ENCODE data around the gene ABCF2. TPM values are rescaled to one million over a fixed set of nuclear protein-coding genes. Genes with fewer than 3 reads are reported as not detected.

Gene ABCF2
- total and polyA plus RNA-seq, 10 of the 15 experiments (the other 5 are each of a cell fraction or from before 2014, with no cell fraction given), result 29.3 to 76.3 (median 57.1) TPM

GRCh38 chr7:151233804-151234203 lies 6.8 kb upstream of the ABCF2 start (continued):
- TF ChIP-seq PKNOX1 (IDR thresholded peaks at IDR 0.05) (no peak), ZNF24 (IDR thresholded peaks at IDR 0.05) (no peak), PAX5 (IDR thresholded peaks at IDR 0.05; ENCODE audit: borderline replicate concordance, low read depth, low read length) (no peak), ZZZ3 (IDR thresholded peaks at IDR 0.05; ENCODE audit: control insufficient read depth, insufficient read length, low read depth) (no peak), IKZF1 (conservative IDR thresholded peaks at IDR 0.05) (no peak), GATAD2B (conservative IDR thresholded peaks at IDR 0.05; ENCODE audit: low read depth) (no peak), FOXM1 (IDR thresholded peaks at IDR 0.05; ENCODE audit: low read depth, low read length) (no peak)

GRCh38 chr7:151232917-151233701 lies 6.1 kb upstream of the ABCF2 start:
- Histone ChIP-seq H3K4me2 (ENCODE audit: control insufficient read depth, insufficient read depth) (peak overlapping the region; percentile 79), H3K27me3 (replicated peaks in 1 of 2; ENCODE audit: control insufficient read depth in 2 of 2, insufficient read depth in 2 of 2, low read length in 1 of 2) (no peaks in the 10 kb centered on the region), H3K9ac (ENCODE audit: control insufficient read depth, insufficient read depth, low read length) (peak overlapping the region; percentile 98), H2AFZ (ENCODE audit: control insufficient read depth, low read depth, low read length) (no peak overlapping the region), H3K27ac (ENCODE audit: control insufficient read depth, insufficient read depth) (peak overlapping the region; percentile 88), H3K79me2 (ENCODE audit: control insufficient read depth, insufficient read depth, low read length) (peaks cover 35% of the 10 kb centered on the region), H3K4me1 (ENCODE audit: control insufficient read depth, insufficient read depth, low read length) (peaks cover 5% of the 10 kb centered on the region; the same call in 1 of the 2 replicates), H3K36me3 (ENCODE audit: control insufficient read depth in 2 of 2, insufficient read depth in 2 of 2, low read length in 1 of 2) (peaks cover 0 to 11% of the 10 kb centered on the region in 2 experiments; a peak in 3 of 4 replicates), H4K20me1 (ENCODE audit: control insufficient read depth, insufficient read depth) (no peaks in the 10 kb centered on the region), H3K9me3 (replicated peaks; ENCODE audit: control insufficient read depth, insufficient read depth, low read length) (no peaks in the 10 kb centered on the region), H3K4me3 (peak overlapping the region; percentile 86)
- ATAC-seq (peak; percentile 77), FAIRE-seq (peak; percentile 18), DNase-seq (ENCODE audit: low read depth, low spot score) (no peak)
- BruUV-seq (replicated peaks), result no TSS peak
- under 1% methylated on average over 36 of the region's 36 CpGs for WGBS (ENCODE audit: insufficient coverage, insufficient replicate concordance, low lambda C conversion rate, missing lambda C conversion rate)
- CTCF ChIA-PET, result interaction anchor here (0.7 to 4.8 kb wide), 5 partner anchors 11 to 205 kb away, joined by 3 to 52 read pairs (median 4); partner anchors contain the start of gene ABCB8
- SMC1A ChIA-PET (ENCODE audit: uncharacterized antibody, unreplicated experiment), result interaction anchor here (3.9 kb wide), 1 partner anchor 10 kb away, joined by 20 read pairs; no protein-coding TSS in a partner anchor
- in situ Hi-C loops (cut with MboI), result no loop called here
- POLR2A ChIA-PET, result interaction anchor here (1.0 kb wide), 2 partner anchors 11 to 14 kb away, joined by 3 to 5 read pairs; no protein-coding TSS in a partner anchor
- RAD21 ChIA-PET (ENCODE audit: unreplicated experiment), result interaction anchor here (1.5 kb wide), 1 partner anchor 11 kb away, joined by 11 read pairs; no protein-coding TSS in a partner anchor
- intact Hi-C loops (cut with micrococcal nuclease; ENCODE audit: unreplicated experiment), result no loop called here
- TF ChIP-seq RAD21 (IDR thresholded peaks at IDR 0.05; ENCODE audit: insufficient read depth, low read depth, low read length) (no peak), RELA (IDR thresholded peaks at IDR 0.05; ENCODE audit: borderline replicate concordance, partially characterized antibody) (no peak), ZNF217 (IDR thresholded peaks at IDR 0.05) (no peak), POLR2AphosphoS5 (IDR thresholded peaks at IDR 0.05; ENCODE audit: low read length) (no peak; the same call in none of the 2 replicates), TAF1 (IDR thresholded peaks at IDR 0.05; ENCODE audit: borderline replicate concordance, low read depth, low read length) (peak; percentile 37; the same call in 1 of the 2 replicates), BCL11A (IDR thresholded peaks at IDR 0.05; ENCODE audit: low read depth, low read length) (no peak), ZNF24 (IDR thresholded peaks at IDR 0.05) (no peak), HCFC1 (IDR thresholded peaks at IDR 0.05; ENCODE audit: low read length) (no peak), YY1 (IDR thresholded peaks at IDR 0.05; ENCODE audit: low read depth, low read length) (peak; percentile 91), SMC3 (IDR thresholded peaks at IDR 0.05; ENCODE audit: borderline replicate concordance, low read length) (no peak), TCF12 (IDR thresholded peaks at IDR 0.05; ENCODE audit: low read depth, low read length) (no peak), BACH1 (IDR thresholded peaks at IDR 0.05; ENCODE audit: borderline replicate concordance) (peak; percentile 34; the same call in 1 of the 2 replicates), ZNF622 (IDR thresholded peaks at IDR 0.05) (no peak)
- TF ChIP-seq, protein P1, sequence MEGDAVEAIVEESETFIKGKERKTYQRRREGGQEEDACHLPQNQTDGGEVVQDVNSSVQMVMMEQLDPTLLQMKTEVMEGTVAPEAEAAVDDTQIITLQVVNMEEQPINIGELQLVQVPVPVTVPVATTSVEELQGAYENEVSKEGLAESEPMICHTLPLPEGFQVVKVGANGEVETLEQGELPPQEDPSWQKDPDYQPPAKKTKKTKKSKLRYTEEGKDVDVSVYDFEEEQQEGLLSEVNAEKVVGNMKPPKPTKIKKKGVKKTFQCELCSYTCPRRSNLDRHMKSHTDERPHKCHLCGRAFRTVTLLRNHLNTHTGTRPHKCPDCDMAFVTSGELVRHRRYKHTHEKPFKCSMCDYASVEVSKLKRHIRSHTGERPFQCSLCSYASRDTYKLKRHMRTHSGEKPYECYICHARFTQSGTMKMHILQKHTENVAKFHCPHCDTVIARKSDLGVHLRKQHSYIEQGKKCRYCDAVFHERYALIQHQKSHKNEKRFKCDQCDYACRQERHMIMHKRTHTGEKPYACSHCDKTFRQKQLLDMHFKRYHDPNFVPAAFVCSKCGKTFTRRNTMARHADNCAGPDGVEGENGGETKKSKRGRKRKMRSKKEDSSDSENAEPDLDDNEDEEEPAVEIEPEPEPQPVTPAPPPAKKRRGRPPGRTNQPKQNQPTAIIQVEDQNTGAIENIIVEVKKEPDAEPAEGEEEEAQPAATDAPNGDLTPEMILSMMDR (IDR thresholded peaks at IDR 0.05 in 2 of 3, conservative IDR thresholded peaks at IDR 0.05 in 1 of 3; ENCODE audit: control insufficient read depth in 2 of 3, extremely low read depth in 1 of 3, insufficient read depth in 1 of 3, low read depth in 3 of 3, low read length in 3 of 3), result no peak
